Skin of body (tissue), 2 donors: ENCODE measurements around the gene AGTRAP. TPM values are rescaled to one million over a fixed set of nuclear protein-coding genes. Genes with fewer than 3 reads are reported as not detected.

Source experiments
- DNase-seq: peaks from one replicate; lab custom pipeline; 2025; lab: John Stamatoyannopoulos, UW
- total RNA-seq: library from RNA; depleted of rRNA; stranded (reverse); fragments of >200 nt; gene quantifications from one replicate; pipeline ENCODE4 v1.2.3, GENCODE V29; 2014

AGTRAP gene
- total RNA-seq, 1 donor from 2014 or later = 15.7 TPM

GRCh38 chr1:11761285-11761684 is 25.3 kb downstream of the AGTRAP start:
- DNase-seq = no peak

GRCh38 chr1:11761988-11762406 is 26.1 kb downstream of the AGTRAP start, which contains the start of gene C1orf167:
C1orf167 (plus strand) TSS chr1:11762193; CDS start chr1:11764401, 2,208 bp downstream.
- DNase-seq = no peak

GRCh38 chr1:11764115-11764514 is 28.2 kb downstream of the AGTRAP start:
- DNase-seq = no peak

GRCh38 chr1:11764519-11764918 is 28.6 kb downstream of the AGTRAP start:
- no peak for DNase-seq

- DNase-seq = no peak
Observed at GRCh38 chr1:11765661-11766428, 29.9 kb downstream of the AGTRAP start.

- no peak for DNase-seq
Observed at GRCh38 chr1:11766429-11766776, 30.5 kb downstream of the AGTRAP start.

GRCh38 chr1:11767922-11768704 is 32.2 kb downstream of the AGTRAP start:
- no peak for DNase-seq

GRCh38 chr1:11768821-11769220 is 32.9 kb downstream of the AGTRAP start:
- no peak for DNase-seq

GRCh38 chr1:11769274-11769673 is 33.3 kb downstream of the AGTRAP start:
- no peak for DNase-seq

- DNase-seq = no peak
Observed at GRCh38 chr1:11770011-11770410, 34.1 kb downstream of the AGTRAP start.

- DNase-seq = no peak
Observed at GRCh38 chr1:11771481-11772043, 35.6 kb downstream of the AGTRAP start.

- DNase-seq = no peak
Observed at GRCh38 chr1:11772458-11772857, 36.5 kb downstream of the AGTRAP start.

- no peak for DNase-seq
Observed at GRCh38 chr1:11774753-11775152, 38.8 kb downstream of the AGTRAP start.

- DNase-seq = no peak
Observed at GRCh38 chr1:11777658-11778322, 41.9 kb downstream of the AGTRAP start.

GRCh38 chr1:11778336-11778735 is 42.4 kb downstream of the AGTRAP start:
- DNase-seq = no peak

- no peak for DNase-seq
Observed at GRCh38 chr1:11778844-11779623, 43.1 kb downstream of the AGTRAP start.

- no peak for DNase-seq
Observed at GRCh38 chr1:11779715-11780379, 43.9 kb downstream of the AGTRAP start.

GRCh38 chr1:11780380-11781147 is 44.6 kb downstream of the AGTRAP start:
- DNase-seq = no peak

GRCh38 chr1:11781297-11781696 is 45.4 kb downstream of the AGTRAP start:
- DNase-seq = no peak
